Activated CD8-positive, alpha-beta T cell treated with anti-CD3 and anti-CD28 coated beads, Interleukin-2, amount 10 ng/mL, durations not matched to agents 7 days and 5 days (primary cell): ENCODE data around the gene CACNA1H. TPM values are rescaled to one million over a fixed set of nuclear protein-coding genes. Genes with fewer than 3 reads are reported as not detected.

Experiments
- ATAC-seq: fragments of 150-1000 bp; cut with Tn5 transposase; one replicate; pipeline ENCODE4 v1.10.0; 2021; ENCODE audit warnings: moderate library complexity
- CTCF ChIA-PET: fragments of 350-600 bp; sonication (Branson Sonifier 250); formaldehyde crosslinking; loops from one replicate; lab custom pipeline; 2021; ENCODE audit warnings: antibody characterized with exemption; lab: Charles Lee
- POLR2A ChIA-PET: fragments of 350-600 bp; sonication (Branson Sonifier 250); formaldehyde crosslinking; loops from one replicate; lab custom pipeline; 2021; ENCODE audit warnings: antibody characterized with exemption; lab: Charles Lee
- DNase-seq: peaks from one replicate; pipeline ENCODE4 v3.0.0-alpha.2; 2020
- H3K27ac Mint-ChIP-seq: one replicate; pipeline ENCODE4 v1.8.0; 2021; ENCODE audit warnings: mild to moderate bottlenecking, mixed read lengths
- H3K27me3 Mint-ChIP-seq: one replicate; pipeline ENCODE4 v1.8.0; 2021; ENCODE audit warnings: low read depth, mixed read lengths
- H3K36me3 Mint-ChIP-seq: one replicate; pipeline ENCODE4 v1.8.0; 2021; ENCODE audit warnings: low read depth, mixed read lengths
- H3K4me1 Mint-ChIP-seq: one replicate; pipeline ENCODE4 v1.8.0; 2021; ENCODE audit warnings: low read depth, mixed read lengths
- H3K4me3 Mint-ChIP-seq: one replicate; pipeline ENCODE4 v1.8.0; 2021; ENCODE audit warnings: mild to moderate bottlenecking, mixed read lengths
- H3K9me3 Mint-ChIP-seq: one replicate; pipeline ENCODE4 v1.8.0; 2022; ENCODE audit warnings: mixed read lengths; ENCODE audit not compliant: insufficient read depth
- total RNA-seq, 2 experiments: library from RNA; stranded (reverse); gene quantifications; one replicate each; pipeline ENCODE4 v1.2.3, GENCODE V29; 2021

The CACNA1H gene
- total RNA-seq, 2 experiments from 2014 or later, result 0.57 to 0.92 TPM

DNA sequence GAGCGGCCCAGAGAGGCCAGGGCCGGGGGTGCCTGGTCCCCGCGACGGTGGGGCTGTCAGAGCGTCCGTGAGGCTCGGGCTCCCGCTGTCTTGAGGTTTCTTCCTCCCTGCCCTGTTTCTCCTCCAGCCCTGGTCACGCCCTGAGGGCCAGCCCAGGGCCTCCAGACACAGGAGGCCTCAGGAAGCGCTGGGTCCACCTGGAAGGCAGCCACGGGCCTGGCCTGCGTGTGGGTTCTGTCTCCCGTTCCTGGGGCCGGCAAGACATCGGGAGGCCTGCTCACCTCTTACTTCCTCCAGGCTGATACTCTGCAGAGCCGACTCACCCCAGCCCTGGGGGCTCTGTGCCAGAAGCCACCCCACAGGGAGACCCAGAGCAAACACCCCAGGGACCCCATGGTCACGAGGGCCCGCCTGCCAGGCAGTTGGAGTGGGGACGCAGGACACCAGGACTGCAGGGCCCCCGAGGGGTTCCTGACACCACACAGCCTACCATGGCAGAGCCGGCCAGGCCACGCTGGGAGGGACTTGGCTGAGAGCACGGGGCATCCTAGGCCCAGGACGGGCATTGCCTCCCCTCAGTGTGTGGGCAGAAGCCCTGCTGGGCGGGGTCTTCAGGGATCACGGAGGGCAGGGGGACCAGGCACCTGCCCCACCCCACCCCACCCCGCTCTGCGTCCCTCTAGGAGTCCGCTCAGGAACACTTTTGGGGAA lies 18.9 kb upstream of the CACNA1H start:
- ChIA-PET POLR2A (no interaction called here), CTCF (no interaction called here)
- ATAC-seq (no peak), DNase-seq (no peak)
- H3K36me3 Mint-ChIP-seq, result no peaks in the 10 kb centered on the region
- no peaks in the 10 kb centered on the region for H3K27me3 Mint-ChIP-seq
- H3K4me3 Mint-ChIP-seq, result no peak overlapping the region
- H3K4me1 Mint-ChIP-seq, result no peaks in the 10 kb centered on the region
- H3K27ac Mint-ChIP-seq, result no peak overlapping the region
- H3K9me3 Mint-ChIP-seq, result no peaks in the 10 kb centered on the region

DNA sequence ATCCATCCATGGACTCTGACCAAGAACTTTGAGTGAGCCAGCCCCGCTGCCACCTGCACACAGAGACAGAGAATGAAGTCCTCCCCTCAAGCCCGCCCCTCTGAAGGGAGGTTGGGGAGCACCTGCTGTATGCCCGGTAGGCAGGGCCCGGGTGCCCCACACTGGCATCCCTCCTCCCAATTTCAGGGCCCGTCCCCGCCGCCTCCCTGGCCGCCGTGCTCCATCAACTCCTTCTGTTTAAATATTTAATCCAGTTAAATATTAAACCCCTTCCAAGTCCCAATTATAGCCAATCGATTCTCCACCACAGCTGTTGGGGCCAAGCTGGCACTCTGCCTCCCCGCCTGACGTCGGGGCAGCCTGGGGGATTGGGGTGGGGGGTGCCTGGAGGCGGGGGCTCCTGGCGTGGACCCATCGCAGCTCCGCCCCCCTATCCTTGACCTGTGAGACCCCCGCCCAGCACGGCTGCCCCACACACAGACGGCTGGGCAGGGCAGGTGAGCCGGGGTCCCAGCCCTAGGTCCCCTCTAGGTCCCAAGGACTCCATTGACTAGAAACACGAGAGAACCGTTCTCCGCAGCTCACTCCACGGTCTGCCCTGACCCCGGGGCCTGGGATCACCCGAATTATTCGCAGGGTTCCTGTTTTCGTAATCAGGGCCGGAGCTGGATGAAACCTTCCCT lies 18.0 kb upstream of the CACNA1H start:
- ChIA-PET CTCF (no interaction called here), POLR2A (no interaction called here)
- H3K27ac Mint-ChIP-seq, result no peak overlapping the region
- DNase-seq (no peak), ATAC-seq (no peak)
- H3K36me3 Mint-ChIP-seq, result no peaks in the 10 kb centered on the region
- H3K9me3 Mint-ChIP-seq, result no peaks in the 10 kb centered on the region
- no peaks in the 10 kb centered on the region for H3K4me1 Mint-ChIP-seq
- H3K27me3 Mint-ChIP-seq, result no peaks in the 10 kb centered on the region
- no peak overlapping the region for H3K4me3 Mint-ChIP-seq

DNA sequence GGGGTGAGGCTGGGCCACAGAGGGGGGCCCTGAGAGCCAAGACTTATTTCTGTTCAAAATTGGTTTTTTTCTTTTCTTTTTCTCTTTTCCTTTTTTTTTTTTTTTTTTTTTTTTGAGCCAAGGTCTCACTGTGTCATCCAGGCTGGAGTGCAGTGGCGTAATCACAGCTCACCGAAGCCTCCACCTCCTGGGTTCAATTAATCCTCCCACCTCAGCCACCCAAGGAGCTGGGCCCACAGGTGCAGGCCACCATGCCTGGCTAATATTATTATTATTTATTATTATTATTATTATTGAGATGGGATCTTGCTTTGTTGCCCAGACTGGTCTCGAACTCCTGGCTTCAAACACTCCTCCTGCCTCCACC lies 17.5 kb upstream of the CACNA1H start:
- Mint-ChIP-seq H3K4me1 (no peaks in the 10 kb centered on the region), H3K27ac (no peak overlapping the region), H3K9me3 (no peaks in the 10 kb centered on the region), H3K4me3 (no peak overlapping the region), H3K36me3 (no peaks in the 10 kb centered on the region), H3K27me3 (no peaks in the 10 kb centered on the region)
- ATAC-seq (no peak), DNase-seq (no peak)
- CTCF ChIA-PET, result no interaction called here
- POLR2A ChIA-PET, result no interaction called here

DNA sequence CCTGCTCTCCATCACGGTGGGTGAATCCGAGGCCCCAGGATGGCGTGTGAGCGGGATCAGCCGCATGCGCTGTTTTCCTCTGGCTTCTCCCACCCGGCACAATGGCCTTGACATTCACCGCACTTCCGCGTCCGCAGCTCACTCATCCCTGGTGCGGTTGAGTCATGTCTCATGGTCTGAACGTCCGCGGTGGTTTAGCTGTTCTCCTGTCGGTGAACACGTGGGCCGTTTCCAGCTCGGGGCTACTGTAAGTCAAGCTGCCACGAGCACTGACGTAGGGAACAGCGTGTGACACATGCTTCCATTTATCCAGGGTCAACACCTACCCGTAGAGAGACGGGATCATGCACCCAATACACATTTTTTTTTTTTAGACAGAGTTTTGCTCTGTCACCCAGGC lies 15.3 kb upstream of the CACNA1H start:
- H3K36me3 Mint-ChIP-seq, result no peaks in the 10 kb centered on the region

DNA sequence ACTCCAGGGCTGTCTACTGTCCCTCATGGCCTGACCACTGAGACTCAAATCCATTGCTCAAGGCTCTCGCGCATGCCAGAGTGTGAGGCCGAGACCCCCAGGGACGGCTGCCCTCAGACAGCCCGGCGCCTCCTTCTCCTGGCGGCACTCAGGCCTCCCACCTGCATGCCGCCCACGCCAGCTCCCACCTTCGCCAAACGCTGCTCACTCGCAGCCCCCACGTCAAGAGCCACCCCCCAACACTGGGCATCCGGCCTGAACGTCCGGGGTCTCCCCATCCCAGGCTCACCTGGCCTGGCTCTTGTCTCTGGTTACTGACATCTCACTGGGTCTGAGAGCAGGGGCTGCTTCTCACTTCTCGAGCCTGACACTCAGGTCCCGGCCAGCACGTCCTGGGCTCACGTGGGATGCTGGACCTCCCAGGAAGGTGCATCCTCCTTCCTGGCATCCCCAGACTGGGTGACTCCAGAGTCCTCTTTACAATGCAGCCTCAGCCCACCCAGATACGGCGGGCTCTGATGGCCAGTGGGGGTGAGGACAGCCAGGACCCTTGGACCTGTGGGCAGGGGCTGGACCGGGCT lies 12.2 kb upstream of the CACNA1H start:
- ChIA-PET CTCF (no interaction called here), POLR2A (no interaction called here)
- ATAC-seq, result no peak
- Mint-ChIP-seq H3K4me3 (no peak overlapping the region), H3K27me3 (no peaks in the 10 kb centered on the region), H3K27ac (no peak overlapping the region), H3K36me3 (no peaks in the 10 kb centered on the region), H3K9me3 (no peaks in the 10 kb centered on the region), H3K4me1 (no peaks in the 10 kb centered on the region)
- no peak for DNase-seq

More for the DNA sequence above, 15.3 kb upstream of the CACNA1H start:
- CTCF ChIA-PET, result no interaction called here
- DNase-seq, result no peak
- no peaks in the 10 kb centered on the region for H3K27me3 Mint-ChIP-seq
- no peak overlapping the region for H3K27ac Mint-ChIP-seq
- no peaks in the 10 kb centered on the region for H3K4me1 Mint-ChIP-seq
- POLR2A ChIA-PET, result no interaction called here
- no peak for ATAC-seq
- no peak overlapping the region for H3K4me3 Mint-ChIP-seq
- no peaks in the 10 kb centered on the region for H3K9me3 Mint-ChIP-seq

DNA sequence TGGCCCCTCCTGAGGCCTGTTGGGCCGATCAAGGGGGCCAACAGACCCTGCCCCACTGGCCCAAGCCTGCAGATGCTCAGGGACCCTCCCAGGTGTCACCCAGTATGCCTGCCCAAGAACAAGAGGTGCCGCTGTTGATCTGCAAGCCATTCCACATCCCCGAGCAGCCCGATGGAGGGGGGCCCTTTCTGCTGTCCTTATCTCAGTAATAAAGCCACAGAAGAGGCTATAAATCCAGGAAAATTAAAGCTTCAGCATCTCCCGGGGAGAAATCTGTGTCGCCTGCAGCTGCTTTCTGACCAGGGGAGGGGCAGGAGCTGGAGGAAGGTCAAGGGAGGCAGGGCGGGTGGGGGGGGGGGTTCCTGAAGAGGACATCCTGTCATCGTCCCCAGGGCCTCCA lies 11.7 kb upstream of the CACNA1H start:
- no peaks in the 10 kb centered on the region for H3K27me3 Mint-ChIP-seq
- ATAC-seq (no peak), DNase-seq (no peak)
- POLR2A ChIA-PET, result no interaction called here
- H3K27ac Mint-ChIP-seq, result no peak overlapping the region
- H3K9me3 Mint-ChIP-seq, result no peaks in the 10 kb centered on the region
- no peaks in the 10 kb centered on the region for H3K36me3 Mint-ChIP-seq
- CTCF ChIA-PET, result no interaction called here
- H3K4me3 Mint-ChIP-seq, result no peak overlapping the region
- no peaks in the 10 kb centered on the region for H3K4me1 Mint-ChIP-seq

DNA sequence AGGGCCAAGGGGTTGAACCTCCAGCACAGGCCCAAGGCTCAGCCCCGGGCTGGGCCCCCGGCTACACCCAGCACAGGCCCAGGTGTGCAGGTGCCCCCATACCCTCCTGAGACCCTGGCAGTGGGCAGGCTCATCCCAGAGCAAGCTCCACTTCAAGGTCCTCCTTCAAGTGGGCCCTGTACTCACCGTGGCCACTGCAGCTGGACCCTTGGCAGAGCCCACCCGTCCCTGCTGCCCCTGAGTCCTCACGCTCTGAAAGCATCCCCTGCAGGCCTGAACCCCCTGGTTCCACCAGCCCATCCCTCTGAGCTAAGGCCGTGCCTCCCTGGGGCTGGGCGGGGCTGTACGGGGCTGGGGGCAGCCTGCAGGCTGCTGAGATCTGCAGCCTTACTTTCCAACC lies 11.2 kb upstream of the CACNA1H start:
- CTCF ChIA-PET, result no interaction called here
- no peaks in the 10 kb centered on the region for H3K9me3 Mint-ChIP-seq
- no peak for DNase-seq
- no peaks in the 10 kb centered on the region for H3K36me3 Mint-ChIP-seq
- POLR2A ChIA-PET, result no interaction called here
- no peaks in the 10 kb centered on the region for H3K27me3 Mint-ChIP-seq
- no peak for ATAC-seq
- H3K4me1 Mint-ChIP-seq, result no peaks in the 10 kb centered on the region
- no peak overlapping the region for H3K4me3 Mint-ChIP-seq
- no peak overlapping the region for H3K27ac Mint-ChIP-seq

DNA sequence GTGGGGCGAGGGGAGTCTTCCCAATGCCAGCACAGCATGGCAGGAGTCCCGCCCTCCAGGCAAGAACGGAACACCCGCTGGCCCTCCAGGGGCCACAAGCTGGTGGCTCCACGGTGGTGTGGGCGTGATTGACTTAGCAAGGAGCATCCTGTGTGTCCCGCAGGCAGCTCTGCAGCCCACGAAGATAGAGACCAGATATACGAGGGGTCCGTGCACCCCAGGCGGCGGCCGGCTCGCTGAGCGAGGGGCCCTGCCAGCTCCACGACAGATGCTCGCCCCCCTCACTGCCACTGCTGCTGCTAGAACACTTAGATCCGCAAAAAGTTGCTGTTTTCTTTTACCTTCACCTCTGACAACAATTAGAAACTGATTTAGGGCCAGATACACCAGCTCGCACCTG lies 10.0 kb upstream of the CACNA1H start:
- Mint-ChIP-seq H3K9me3 (no peaks in the 10 kb centered on the region), H3K4me3 (no peak overlapping the region), H3K4me1 (no peaks in the 10 kb centered on the region), H3K36me3 (no peaks in the 10 kb centered on the region), H3K27ac (no peak overlapping the region), H3K27me3 (no peaks in the 10 kb centered on the region)
- CTCF ChIA-PET, result no interaction called here
- DNase-seq (no peak), ATAC-seq (no peak)
- POLR2A ChIA-PET, result no interaction called here

DNA sequence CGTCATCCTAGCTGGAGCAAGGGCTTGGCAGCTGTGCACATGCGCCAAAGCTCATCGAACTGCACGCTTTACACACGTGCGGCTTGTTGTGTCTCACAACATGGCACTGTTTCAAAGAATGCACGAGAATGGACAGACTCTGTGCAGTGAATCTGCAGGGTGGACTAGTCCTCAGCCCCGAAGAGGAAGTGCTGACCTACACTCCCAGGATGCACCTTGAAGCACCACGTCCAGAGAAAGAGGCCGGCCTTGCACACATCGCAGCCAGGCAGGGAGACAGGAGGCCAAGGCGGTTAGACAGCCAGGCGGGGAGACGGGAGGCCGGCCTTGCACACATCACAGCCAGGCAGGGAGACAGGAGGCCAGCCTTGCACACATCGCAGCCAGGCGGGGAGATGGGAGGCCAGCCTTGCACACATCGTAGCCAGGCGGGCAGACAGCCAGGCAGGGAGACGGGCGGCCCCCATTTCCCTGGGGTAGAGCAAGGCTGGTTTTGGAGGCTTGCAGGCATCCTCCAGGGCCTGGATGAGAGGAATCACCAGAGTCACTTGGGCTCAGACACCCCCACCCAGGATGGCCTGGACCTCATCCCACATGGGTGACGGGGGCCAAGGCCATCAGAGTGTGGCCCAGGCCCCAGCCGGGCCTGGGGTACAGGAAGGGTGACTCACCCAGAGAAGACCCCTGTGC lies 9.0 kb upstream of the CACNA1H start:
- POLR2A ChIA-PET, result no interaction called here
- Mint-ChIP-seq H3K9me3 (no peaks in the 10 kb centered on the region), H3K27ac (no peak overlapping the region), H3K4me3 (no peak overlapping the region), H3K27me3 (no peaks in the 10 kb centered on the region), H3K4me1 (no peaks in the 10 kb centered on the region), H3K36me3 (no peaks in the 10 kb centered on the region)
- ATAC-seq (no peak), DNase-seq (no peak)
- CTCF ChIA-PET, result no interaction called here

DNA sequence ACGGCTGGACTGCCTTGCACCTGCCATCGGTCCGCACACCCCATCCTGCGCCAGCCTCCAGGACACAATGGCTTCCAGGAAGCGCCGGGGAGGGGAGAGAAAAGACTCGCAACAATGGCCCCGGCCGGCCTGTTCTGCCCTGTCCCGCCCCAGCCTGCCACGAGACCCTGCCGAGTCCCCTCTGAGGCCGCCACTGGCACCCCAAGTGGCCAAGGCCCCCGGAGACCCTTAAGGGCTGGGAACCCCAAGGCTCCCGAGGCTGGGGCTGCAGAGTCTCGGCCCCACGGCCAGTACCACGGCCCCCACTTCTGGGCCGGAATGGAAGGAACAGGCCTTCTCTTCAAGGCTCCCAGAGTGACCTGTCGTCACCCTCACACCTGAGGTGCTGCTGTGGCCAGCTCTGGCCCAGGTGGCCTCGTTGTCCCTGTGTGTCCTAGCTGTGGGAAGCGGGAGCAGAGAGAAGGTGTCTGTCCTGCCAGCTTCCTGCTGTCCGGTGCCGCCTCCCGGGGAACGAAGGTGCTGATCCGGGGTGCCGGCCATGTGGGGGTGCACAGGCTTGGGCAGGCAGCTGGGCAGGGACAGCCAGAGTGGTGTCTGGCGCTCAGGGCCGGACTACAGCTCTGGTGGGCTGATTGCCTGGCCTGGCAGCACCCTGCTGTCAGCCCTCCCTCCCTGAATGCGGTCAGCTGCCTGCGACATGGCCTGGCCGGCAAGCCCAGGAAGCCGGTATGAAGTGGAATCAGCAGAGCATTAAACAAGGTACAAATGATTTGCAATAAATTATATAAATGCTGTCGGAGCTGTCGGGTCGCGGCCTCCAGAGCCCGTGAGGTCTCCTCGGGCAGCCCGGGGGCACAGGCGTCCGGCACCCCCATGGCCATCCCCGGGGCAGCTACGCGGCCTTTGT lies 8.2 kb upstream of the CACNA1H start:
- POLR2A ChIA-PET, result no interaction called here
- CTCF ChIA-PET, result no interaction called here
- Mint-ChIP-seq H3K4me1 (no peaks in the 10 kb centered on the region), H3K27ac (no peak overlapping the region), H3K27me3 (no peaks in the 10 kb centered on the region), H3K4me3 (no peak overlapping the region), H3K36me3 (no peaks in the 10 kb centered on the region), H3K9me3 (no peaks in the 10 kb centered on the region)
- DNase-seq (no peak), ATAC-seq (no peak)

DNA sequence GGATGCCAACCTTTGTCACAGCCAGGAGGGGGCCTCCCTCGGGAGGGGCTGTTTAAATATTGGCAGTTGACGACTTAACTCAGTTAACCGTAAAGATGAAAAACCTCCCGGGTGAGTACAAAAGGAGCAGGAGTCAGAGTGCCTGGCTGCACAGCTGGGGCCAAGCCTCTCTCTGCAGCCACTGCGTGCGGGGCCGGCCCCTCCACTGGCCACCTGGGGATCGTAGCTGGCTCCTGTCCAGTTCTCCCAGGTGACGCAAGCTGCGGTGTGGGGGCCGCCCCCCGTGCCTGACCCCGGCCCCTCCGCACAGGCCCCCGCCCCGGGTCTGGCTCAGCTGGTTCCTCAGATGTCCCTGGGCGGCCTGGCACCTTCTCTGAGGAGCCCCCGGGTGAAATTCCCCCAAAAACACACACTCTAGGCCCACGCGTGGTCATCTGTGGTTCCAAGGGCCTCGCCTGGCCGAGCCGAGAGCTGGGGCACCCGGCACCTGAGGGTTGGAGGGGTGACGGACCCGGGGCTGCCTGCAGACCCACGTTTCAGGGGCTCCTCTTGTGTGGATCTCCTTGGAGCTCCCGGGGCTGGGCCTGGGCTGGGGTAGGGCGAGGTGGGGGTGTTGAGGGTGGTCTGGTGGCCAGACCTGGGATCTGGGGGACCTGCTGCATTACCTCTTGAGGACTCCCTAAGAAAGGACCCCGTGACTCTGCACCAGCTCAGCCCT lies 7.4 kb upstream of the CACNA1H start:
- no peak for ATAC-seq
- no peaks in the 10 kb centered on the region for H3K4me1 Mint-ChIP-seq
- H3K27me3 Mint-ChIP-seq, result no peaks in the 10 kb centered on the region
- no peaks in the 10 kb centered on the region for H3K9me3 Mint-ChIP-seq
- no peaks in the 10 kb centered on the region for H3K36me3 Mint-ChIP-seq
- no peak for DNase-seq
- no peak overlapping the region for H3K4me3 Mint-ChIP-seq
- H3K27ac Mint-ChIP-seq, result no peak overlapping the region
- POLR2A ChIA-PET, result no interaction called here
- CTCF ChIA-PET, result no interaction called here
